PC-9 (cell line): ENCODE measurements around the gene NINL.

Source experiments
- CTCF ChIP-seq: fragments of 200-600 bp; sonication (generic); conservative IDR thresholded peaks from 2 replicates; pipeline ENCODE4 v1.6.1; 2017; ENCODE audit warnings: mixed run types, antibody characterized with exemption, mild to moderate bottlenecking, moderate library complexity
- EZH2 ChIP-seq: fragments of 200-600 bp; sonication (generic); IDR thresholded peaks from 2 replicates; pipeline ENCODE4 v1.8.0; 2017; ENCODE audit warnings: antibody characterized with exemption, low read depth

DNA sequence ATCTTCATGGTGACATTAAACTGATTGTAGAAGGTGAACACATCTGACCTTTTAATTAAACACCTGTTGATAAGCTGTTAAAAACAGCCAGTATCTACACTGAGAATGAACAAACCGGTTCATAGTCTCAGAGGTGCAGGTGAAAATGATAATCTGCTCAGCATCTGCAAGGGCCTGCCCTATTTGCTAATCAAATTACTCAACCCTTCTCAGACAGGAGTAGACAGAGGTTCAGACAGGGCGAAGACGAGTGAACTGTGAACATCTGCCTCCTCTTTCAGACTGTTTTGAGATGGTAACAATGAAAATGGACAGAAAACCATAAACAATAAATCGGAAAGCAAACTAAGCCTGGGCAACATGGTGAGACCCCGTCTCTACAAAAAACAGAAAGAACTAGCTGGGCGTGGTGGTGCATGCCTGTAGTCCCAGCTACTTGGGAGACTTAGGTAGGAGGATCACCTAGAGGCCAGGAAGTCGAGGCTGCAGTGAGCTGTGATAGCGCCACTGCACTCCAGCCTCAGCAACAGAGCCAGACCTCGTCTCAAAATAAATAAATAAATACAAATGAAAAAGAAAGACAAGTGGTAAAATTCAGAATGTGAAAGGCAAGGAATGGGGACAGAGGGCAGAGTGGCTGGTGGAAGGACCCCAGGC is 55.9 kb downstream of the NINL start:
- TF ChIP-seq CTCF (no peak), EZH2 (no peak)
